ENCODE measurements around the gene SLC22A5.

Gene SLC22A5

DNA sequence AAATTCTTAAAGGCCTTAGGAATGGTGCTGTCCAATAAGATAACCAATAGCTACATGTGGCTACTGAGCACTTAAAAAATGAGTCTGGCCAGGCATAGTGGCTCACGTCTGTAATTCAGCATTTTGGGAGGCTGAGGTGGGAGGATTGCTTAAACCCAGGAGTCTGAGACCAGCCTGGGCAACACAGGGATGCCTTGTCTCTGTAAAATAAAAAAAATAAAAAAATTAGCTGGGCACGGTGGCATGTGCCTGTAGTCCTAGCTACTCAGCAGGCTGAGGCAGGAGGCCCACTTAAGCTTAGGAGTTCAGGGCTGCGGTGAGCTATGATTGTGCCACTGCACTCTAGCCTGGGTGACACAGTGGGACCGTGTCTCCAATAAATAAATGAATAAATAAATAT is 1.3 kb upstream of the SLC22A5 start:
- no peak for DNase-seq

GRCh38 chr5:132369007-132369473 is 470 bp upstream of the SLC22A5 start:
- no peak for DNase-seq

GRCh38 chr5:132370181-132370970 is 866 bp downstream of the SLC22A5 start:
- no peak for DNase-seq

- DNase-seq = no peak
Observed at GRCh38 chr5:132370971-132371602, 1.6 kb downstream of the SLC22A5 start.

- no peak for DNase-seq
Observed at GRCh38 chr5:132371603-132371994, 2.1 kb downstream of the SLC22A5 start.

- no peak for DNase-seq
Observed at GRCh38 chr5:132372127-132372526, 2.6 kb downstream of the SLC22A5 start.

DNA sequence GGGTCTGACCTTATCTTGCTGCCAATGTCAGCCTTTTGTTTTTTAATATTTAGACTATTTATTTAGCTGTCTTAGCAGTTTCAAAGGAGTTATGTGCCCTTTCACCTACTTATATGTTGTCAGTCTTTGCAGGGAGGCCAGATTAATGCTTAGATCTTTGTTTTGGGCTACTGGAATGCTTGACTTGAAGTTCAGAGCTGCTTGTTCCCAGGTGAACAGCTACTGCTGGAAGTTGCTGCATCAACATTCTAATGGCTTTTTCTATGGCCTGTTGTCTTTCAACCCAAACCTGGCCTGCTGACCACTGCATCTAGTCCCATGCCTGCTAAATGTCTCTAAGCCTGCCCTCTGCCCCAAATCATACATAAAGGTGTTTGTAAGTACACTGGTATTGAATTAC is 3.0 kb downstream of the SLC22A5 start:
- no peak for DNase-seq

GRCh38 chr5:132375957-132376356 is 6.4 kb downstream of the SLC22A5 start:
- no peak for DNase-seq

- no peak for DNase-seq
Observed at GRCh38 chr5:132376694-132377641, 7.5 kb downstream of the SLC22A5 start.

DNA sequence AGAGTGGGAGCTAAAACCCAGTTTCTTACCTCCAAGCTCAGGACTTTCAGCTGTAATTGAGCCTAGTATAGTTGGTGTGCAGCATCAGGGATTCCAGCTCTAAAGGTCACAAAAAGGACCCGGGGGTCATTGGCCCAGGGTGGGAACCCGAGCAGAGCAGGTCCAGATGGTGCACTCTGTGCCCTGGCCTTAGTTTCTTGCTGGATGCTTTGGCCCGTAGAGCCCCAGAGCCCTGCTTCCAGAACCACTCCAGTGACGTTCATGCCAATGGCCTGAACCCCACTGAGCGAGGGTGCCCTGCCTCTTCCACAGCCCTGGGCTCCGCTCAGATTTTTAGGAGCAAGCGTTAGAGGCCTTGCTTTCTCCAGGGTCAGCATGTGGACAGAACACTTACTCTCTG is 8.2 kb downstream of the SLC22A5 start:
- DNase-seq = no peak

DNA sequence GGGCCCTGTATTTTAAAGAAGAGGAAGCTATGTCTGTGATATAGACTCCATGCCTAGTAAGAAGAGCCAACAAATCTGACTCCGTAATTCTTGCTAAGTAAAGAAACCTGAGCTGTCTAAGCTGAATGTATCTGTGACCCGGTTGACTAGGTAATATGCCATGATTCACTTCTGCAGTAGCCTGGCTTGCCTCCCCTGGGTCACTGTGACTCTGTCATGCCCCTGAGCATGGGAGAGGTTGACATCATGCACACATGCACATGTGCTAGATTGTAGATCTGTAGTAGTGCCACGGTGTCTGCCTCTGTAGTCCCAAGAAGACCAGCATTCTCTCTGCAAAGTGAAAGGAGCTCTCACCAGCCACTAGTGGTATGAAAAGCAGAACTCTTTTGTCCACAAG is 9.1 kb downstream of the SLC22A5 start:
- no peak for DNase-seq

- DNase-seq = no peak
Observed at GRCh38 chr5:132380047-132380446, 10.5 kb downstream of the SLC22A5 start.

DNA sequence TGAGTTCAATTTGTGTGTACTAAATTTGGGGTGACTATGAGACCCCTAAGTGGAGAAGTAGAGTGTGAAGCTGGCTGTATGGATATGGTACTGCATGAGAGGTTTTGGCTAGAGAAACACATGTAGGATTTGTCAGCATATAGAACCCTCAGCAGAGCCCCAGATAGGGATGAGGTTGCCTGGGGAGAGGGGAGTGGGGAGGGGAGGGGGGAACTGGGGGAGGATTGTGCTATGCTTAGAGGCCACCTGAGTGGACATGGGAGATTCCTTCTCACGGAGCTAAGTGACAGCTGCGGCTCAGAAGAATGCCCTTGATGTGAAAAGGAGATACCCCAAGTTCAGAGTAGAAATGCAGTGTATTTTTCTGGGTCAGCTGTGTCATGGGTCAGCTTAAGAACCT is 11.2 kb downstream of the SLC22A5 start:
- DNase-seq = no peak

- no peak for DNase-seq
Observed at GRCh38 chr5:132381614-132382013, 12.1 kb downstream of the SLC22A5 start.

DNA sequence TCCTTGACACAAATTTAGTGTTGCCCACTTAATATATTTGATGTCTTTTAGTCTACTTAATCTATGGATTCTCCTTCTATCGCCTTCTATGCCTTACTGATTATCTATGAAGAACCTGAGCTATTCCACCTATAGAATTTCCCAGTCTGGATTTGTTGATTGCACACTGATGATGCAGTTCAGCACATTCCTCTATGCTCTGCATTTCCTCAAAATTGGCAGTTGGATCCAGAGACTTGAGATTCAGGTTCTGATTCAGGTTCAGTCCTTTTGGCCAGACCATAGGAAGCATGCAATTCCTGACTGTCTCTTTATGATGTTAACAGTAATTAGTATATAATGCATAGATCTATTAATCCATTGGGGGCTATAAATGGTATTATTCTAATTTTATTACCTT is 13.8 kb downstream of the SLC22A5 start:
- DNase-seq = no peak

DNA sequence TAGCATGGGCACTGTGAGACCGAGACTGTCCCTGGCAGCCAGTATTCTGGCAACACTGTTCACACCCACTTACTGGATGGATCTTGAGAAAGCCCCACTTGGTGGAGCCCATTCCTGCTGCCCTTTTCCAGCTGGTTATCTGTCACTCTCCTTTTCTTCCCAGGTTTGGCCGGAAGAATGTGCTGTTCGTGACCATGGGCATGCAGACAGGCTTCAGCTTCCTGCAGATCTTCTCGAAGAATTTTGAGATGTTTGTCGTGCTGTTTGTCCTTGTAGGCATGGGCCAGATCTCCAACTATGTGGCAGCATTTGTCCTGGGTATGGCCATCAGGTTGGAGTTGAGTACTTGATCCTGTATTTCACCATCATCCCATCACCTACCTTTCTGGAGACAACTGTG is 14.5 kb downstream of the SLC22A5 start:
- DNase-seq = no peak

- no peak for DNase-seq
Observed at GRCh38 chr5:132384506-132385050, 15.1 kb downstream of the SLC22A5 start.

- peak; percentile 73 for DNase-seq
Observed at GRCh38 chr5:132385326-132386105, 16.0 kb downstream of the SLC22A5 start.

- peak; percentile 84 for DNase-seq
Observed at GRCh38 chr5:132386644-132387286, 17.3 kb downstream of the SLC22A5 start.

DNA sequence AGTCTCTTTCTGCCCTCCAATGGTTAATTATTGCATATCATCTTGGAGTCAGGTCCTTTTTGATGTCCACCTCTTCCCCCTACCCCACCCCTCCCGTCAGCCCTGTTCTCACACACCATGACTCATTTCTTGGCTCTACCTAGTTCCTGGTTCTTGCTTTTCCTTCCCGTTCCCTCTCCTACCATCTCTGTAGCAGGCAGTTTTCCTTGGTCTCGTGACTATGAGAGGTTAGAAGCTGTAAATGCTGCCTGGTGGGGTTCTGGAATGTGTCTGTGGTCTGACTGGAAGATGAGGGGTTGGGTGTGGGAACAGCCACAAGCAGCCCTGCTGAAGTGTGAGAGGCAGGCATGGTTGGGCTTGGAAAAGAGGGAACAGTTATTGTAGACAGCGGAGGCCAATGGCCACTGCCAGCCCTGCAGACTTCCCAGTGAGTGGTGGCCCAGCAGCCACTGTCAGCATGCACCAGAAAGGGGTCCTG is 18.2 kb downstream of the SLC22A5 start:
- DNase-seq = no peak

DNA sequence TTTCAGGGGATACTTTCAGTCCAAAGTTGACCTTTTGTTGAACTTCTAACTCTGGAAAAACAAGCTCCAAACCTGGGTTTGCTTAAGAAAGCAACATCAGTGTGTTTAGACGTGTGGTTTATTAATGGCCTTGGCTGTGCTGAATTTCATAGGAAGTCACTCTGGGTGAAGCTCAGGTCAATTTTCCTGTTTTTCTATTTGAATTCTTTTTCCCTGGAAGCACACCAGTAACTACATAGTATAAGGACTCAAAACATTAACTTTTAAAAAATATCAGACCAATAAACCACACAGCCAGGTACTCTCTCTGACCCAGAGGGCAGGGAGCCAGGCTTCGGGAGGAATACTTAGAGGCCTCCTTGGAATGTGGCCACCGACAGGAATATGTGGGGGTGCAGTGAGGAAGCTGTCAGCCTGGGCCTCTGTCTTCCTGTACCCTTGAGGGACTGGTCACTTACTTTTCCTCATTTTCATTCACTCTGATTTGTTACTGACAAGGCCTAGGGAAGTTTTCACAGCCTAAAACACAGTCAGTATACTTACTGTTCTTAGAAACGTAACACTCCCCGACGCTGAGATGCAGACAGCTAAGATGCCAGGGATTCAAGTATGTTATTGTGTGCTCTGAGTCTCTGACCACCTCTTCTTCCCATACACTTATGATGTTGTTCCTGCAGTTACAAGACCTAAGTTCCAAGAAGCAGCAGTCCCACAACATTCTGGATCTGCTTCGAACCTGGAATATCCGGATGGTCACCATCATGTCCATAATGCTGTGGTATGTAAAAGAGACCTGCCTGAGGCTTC is 18.9 kb downstream of the SLC22A5 start:
- no peak for DNase-seq
